Keratinocyte (primary cell): ENCODE results near the gene SNRNP27. TPM values are rescaled to one million over a fixed set of nuclear protein-coding genes. Genes with fewer than 3 reads are reported as not detected.

ENCODE experiments used
- DNase-seq: peaks from one replicate; pipeline ENCODE4 v3.0.0-alpha.2; 2011; ENCODE audit warnings: low read depth, missing footprints, low spot score
- FAIRE-seq: peaks from 2 replicates; lab custom pipeline; 2011; peaks lifted over from hg19 to GRCh38; lab: Jason Lieb, UNC
- H2AFZ ChIP-seq: 2 replicates; pipeline ENCODE4 v1.6.0; 2012; ENCODE audit warnings: low read length, control low read depth, inconsistent platforms; ENCODE audit not compliant: control insufficient read depth
- H3K27ac ChIP-seq: 2 replicates; pipeline ENCODE4 v1.5.1; 2011; ENCODE audit warnings: low read length; ENCODE audit not compliant: control insufficient read depth, insufficient read depth
- H3K27me3 ChIP-seq: 3 replicates; pipeline ENCODE4 v1.6.0; 2011; ENCODE audit warnings: low read length; ENCODE audit not compliant: control insufficient read depth, insufficient read depth; ENCODE audit errors: extremely low read depth
- H3K36me3 ChIP-seq, 2 experiments: 2 replicates in 1 of 2; 3 replicates in 1 of 2; pipeline ENCODE4 v1.5.1; 2011; ENCODE audit warnings: low read length in 2 of 2, mild to moderate bottlenecking in 1 of 2; ENCODE audit not compliant: control insufficient read depth in 2 of 2, insufficient read depth in 2 of 2; ENCODE audit errors: extremely low read depth in 1 of 2
- H3K4me1 ChIP-seq: 3 replicates; pipeline ENCODE4 v1.5.1; 2011; ENCODE audit warnings: low read length; ENCODE audit not compliant: control insufficient read depth, insufficient read depth; ENCODE audit errors: extremely low read depth
- H3K4me2 ChIP-seq: 3 replicates; pipeline ENCODE4 v1.6.0; 2011; ENCODE audit warnings: low read depth, low read length; ENCODE audit not compliant: control insufficient read depth, insufficient read depth; ENCODE audit errors: extremely low read depth
- H3K4me3 ChIP-seq, 3 experiments: fragments of 200-600 bp in 1 of 3; sonication (generic) in 1 of 3; 2 replicates in 2 of 3; 3 replicates in 1 of 3; pipeline ENCODE4 v1.5.1; 2011 to 2016; ENCODE audit warnings: low read length in 3 of 3, mild to moderate bottlenecking in 3 of 3, control low read depth in 2 of 3, inconsistent platforms in 1 of 3, low read depth in 1 of 3, mixed read lengths in 1 of 3, mixed run types in 1 of 3, moderate library complexity in 1 of 3; ENCODE audit not compliant: control insufficient read depth in 2 of 3, insufficient read depth in 2 of 3; ENCODE audit errors: extremely low read depth in 1 of 3
- H3K79me2 ChIP-seq: 2 replicates; pipeline ENCODE4 v1.6.0; 2012; ENCODE audit warnings: low read length; ENCODE audit not compliant: control insufficient read depth, insufficient read depth
- H3K9ac ChIP-seq: 3 replicates; pipeline ENCODE4 v1.6.0; 2011; ENCODE audit warnings: low read length; ENCODE audit not compliant: control insufficient read depth, insufficient read depth; ENCODE audit errors: extremely low read depth
- H3K9me1 ChIP-seq: 3 replicates; pipeline ENCODE4 v1.6.0; 2011; ENCODE audit warnings: low read length; ENCODE audit not compliant: control insufficient read depth, insufficient read depth; ENCODE audit errors: extremely low read depth
- H3K9me3 ChIP-seq: 2 replicates; pipeline ENCODE4 v1.5.1; 2012; ENCODE audit warnings: low read depth, low read length; ENCODE audit not compliant: control insufficient read depth
- H4K20me1 ChIP-seq: 3 replicates; pipeline ENCODE4 v1.6.0; 2011; ENCODE audit warnings: low read length; ENCODE audit not compliant: control insufficient read depth, insufficient read depth; ENCODE audit errors: extremely low read depth
- EZH2 ChIP-seq: IDR thresholded peaks from one replicate; pipeline ENCODE4 v1.6.1; 2012; ENCODE audit warnings: inconsistent platforms, mild to moderate bottlenecking, low read length, moderate library complexity
- dilution Hi-C: fragments of 300-500 bp; cut with MboI; formaldehyde crosslinking; loops from one replicate; pipeline ENCODE4 v1.7.0; 2020; ENCODE audit warnings: low sequenced_read_pairs; ENCODE audit not compliant: extremely low pct_ligation_motif_present
- polyA plus RNA-seq, 5 experiments: library from polyadenylated mRNA; depleted of rRNA in 3 of 5; stranded (reverse) in 3 of 5; stranded (forward) in 1 of 5; unstranded in 1 of 5; fragments of >200 nt; gene quantifications; 1 replicate in 1 of 5; 2 replicates in 3 of 5; 3 replicates in 1 of 5; pipeline versions ENCODE4 v1.2.1 to v1.2.3, GENCODE V29; 2011 to 2012; ENCODE audit warnings: missing spikeins in 2 of 5, low read depth in 1 of 5, low replicate concordance in 1 of 5
- TF ChIP-seq, protein P1 (sequence below), 3 experiments: IDR thresholded peaks in 1 of 3; conservative IDR thresholded peaks in 1 of 3; optimal IDR thresholded peaks in 1 of 3; 2 replicates in 2 of 3; 3 replicates in 1 of 3; pipeline versions ENCODE3 to v1.5.1; 2011; ENCODE audit warnings: low read length in 3 of 3, mild to moderate bottlenecking in 3 of 3, moderate library complexity in 2 of 3, control low read depth in 1 of 3, inconsistent platforms in 1 of 3; ENCODE audit not compliant: insufficient read depth in 2 of 3; ENCODE audit errors: extremely low read depth in 1 of 3

Gene SNRNP27
- polyA plus RNA-seq, 1 donor (not counting 4 experiments of a cell fraction or from before 2014, with no cell fraction given) = 41.1 TPM

DNA sequence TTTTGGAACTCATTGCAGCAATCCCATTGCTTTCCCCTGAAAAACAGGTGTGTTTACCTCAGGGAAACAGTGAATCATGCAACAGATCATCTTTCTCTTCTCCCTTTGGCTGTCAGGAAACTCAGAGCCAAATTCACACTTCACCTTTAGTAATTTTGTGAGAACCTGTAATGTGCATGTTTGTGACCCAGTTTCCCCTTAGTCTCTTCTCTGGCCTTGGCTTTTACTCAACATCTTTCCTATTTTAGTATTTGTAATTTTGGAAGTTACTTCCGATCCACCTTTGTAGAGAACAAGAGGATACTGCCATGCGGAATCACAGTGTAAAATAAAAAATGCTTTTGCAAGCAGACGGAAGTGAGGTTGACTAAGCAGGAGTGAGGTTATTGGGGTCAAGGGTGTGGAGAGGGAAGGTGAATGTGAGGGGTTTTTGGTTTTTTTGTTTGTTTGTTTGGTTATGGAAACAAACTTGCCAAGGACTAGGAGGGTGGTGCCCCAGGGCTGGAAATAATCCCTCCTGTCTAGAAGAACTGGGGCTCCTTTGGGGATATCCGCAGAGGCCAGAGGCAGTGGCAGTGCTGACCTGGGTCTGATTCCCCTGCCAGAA is 53.7 kb downstream of the SNRNP27 start:
- H3K4me3 ChIP-seq = no peak overlapping the region
- H3K36me3 ChIP-seq = peaks cover 5 to 10% of the 10 kb centered on the region in 2 experiments
- H3K9ac ChIP-seq = peak overlapping the region; percentile 73
- no peaks in the 10 kb centered on the region for H4K20me1 ChIP-seq
- dilution Hi-C loops = no loop called here
- no peaks in the 10 kb centered on the region for H3K27me3 ChIP-seq
- FAIRE-seq (no peak), DNase-seq (no peak)
- H3K9me3 ChIP-seq = no peaks in the 10 kb centered on the region
- H3K79me2 ChIP-seq = no peaks in the 10 kb centered on the region
- TF ChIP-seq, protein P1, sequence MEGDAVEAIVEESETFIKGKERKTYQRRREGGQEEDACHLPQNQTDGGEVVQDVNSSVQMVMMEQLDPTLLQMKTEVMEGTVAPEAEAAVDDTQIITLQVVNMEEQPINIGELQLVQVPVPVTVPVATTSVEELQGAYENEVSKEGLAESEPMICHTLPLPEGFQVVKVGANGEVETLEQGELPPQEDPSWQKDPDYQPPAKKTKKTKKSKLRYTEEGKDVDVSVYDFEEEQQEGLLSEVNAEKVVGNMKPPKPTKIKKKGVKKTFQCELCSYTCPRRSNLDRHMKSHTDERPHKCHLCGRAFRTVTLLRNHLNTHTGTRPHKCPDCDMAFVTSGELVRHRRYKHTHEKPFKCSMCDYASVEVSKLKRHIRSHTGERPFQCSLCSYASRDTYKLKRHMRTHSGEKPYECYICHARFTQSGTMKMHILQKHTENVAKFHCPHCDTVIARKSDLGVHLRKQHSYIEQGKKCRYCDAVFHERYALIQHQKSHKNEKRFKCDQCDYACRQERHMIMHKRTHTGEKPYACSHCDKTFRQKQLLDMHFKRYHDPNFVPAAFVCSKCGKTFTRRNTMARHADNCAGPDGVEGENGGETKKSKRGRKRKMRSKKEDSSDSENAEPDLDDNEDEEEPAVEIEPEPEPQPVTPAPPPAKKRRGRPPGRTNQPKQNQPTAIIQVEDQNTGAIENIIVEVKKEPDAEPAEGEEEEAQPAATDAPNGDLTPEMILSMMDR (optimal IDR thresholded peaks at IDR 0.05 in 1 of 3, IDR thresholded peaks at IDR 0.05 in 1 of 3, conservative IDR thresholded peaks at IDR 0.05 in 1 of 3; ENCODE audit: extremely low read depth in 1 of 3, insufficient read depth in 2 of 3, low read length in 3 of 3) = no peak
- no peak for TF ChIP-seq EZH2
- no peaks in the 10 kb centered on the region for H3K9me1 ChIP-seq
- peak overlapping the region; percentile 93 for H3K27ac ChIP-seq
- no peak overlapping the region for H3K4me2 ChIP-seq
- peaks cover 33% of the 10 kb centered on the region for H3K4me1 ChIP-seq
- H2AFZ ChIP-seq = no peak overlapping the region

DNA sequence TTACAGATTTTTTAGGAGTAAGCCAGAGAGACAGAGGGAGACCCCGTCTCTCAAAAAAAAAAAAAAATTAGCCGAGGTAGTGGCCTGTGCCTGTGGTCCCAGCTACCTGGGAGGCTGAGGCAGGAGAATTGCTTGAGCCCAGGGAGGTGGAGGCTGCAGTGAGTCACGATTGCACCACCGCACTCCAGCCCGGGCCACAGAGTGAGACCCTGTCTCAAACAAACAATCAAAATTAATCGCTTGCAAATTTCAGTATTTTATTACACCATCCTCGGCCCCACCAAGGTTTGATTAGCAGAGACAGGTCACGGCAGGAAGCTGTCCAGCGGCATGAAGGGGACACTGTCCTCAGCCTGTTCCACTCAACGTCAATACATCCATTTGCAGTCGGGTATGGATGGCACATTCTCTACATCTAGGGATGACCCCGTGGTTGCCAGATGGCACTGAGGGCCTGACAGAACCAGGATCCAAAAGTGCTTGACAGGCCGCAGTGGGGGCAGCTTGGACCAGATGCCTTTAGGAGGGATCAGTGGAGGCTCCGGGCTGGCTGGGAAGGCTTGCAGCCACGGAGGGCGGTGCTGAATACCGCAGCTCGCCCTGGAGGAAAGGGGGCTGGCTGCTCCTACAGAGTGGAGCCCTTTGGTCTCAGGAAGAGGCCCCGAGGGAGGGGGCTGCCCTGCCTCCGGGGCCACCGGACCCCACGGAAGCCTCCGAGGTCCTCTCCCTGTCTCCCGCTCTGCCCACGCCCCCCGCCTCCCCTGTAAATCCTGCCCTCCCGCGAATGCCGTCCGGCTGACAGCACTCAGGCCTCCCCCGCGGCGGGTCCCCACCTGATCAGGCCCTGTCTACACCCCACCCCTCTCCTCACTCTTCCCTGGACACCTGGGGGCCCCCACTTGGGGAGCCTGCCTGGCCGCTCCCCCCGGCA is 54.5 kb downstream of the SNRNP27 start:
- peaks cover 33% of the 10 kb centered on the region for H3K4me1 ChIP-seq
- no peaks in the 10 kb centered on the region for H3K79me2 ChIP-seq
- no peak overlapping the region for H3K4me3 ChIP-seq
- dilution Hi-C loops = no loop called here
- no peaks in the 10 kb centered on the region for H3K9me3 ChIP-seq
- H2AFZ ChIP-seq = no peak overlapping the region
- no peak overlapping the region for H3K27ac ChIP-seq
- no peaks in the 10 kb centered on the region for H4K20me1 ChIP-seq
- no peak for DNase-seq
- peaks cover 4 to 6% of the 10 kb centered on the region in 2 experiments for H3K36me3 ChIP-seq
- no peak for FAIRE-seq
- TF ChIP-seq EZH2 = no peak
- TF ChIP-seq, protein P1 (optimal IDR thresholded peaks at IDR 0.05 in 1 of 3, IDR thresholded peaks at IDR 0.05 in 1 of 3, conservative IDR thresholded peaks at IDR 0.05 in 1 of 3; ENCODE audit: extremely low read depth in 1 of 3, insufficient read depth in 2 of 3, low read length in 3 of 3) = no peak
- H3K9me1 ChIP-seq = no peaks in the 10 kb centered on the region
- no peak overlapping the region for H3K4me2 ChIP-seq
- no peak overlapping the region for H3K9ac ChIP-seq
- H3K27me3 ChIP-seq = no peaks in the 10 kb centered on the region
